ENCODE measurements around the gene MRPL12.

- TF ChIP-seq, protein P1, sequence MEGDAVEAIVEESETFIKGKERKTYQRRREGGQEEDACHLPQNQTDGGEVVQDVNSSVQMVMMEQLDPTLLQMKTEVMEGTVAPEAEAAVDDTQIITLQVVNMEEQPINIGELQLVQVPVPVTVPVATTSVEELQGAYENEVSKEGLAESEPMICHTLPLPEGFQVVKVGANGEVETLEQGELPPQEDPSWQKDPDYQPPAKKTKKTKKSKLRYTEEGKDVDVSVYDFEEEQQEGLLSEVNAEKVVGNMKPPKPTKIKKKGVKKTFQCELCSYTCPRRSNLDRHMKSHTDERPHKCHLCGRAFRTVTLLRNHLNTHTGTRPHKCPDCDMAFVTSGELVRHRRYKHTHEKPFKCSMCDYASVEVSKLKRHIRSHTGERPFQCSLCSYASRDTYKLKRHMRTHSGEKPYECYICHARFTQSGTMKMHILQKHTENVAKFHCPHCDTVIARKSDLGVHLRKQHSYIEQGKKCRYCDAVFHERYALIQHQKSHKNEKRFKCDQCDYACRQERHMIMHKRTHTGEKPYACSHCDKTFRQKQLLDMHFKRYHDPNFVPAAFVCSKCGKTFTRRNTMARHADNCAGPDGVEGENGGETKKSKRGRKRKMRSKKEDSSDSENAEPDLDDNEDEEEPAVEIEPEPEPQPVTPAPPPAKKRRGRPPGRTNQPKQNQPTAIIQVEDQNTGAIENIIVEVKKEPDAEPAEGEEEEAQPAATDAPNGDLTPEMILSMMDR (IDR thresholded peaks at IDR 0.05), result no peak
- TF ChIP-seq EP300 (IDR thresholded peaks at IDR 0.05) (no peak), POLR2A (IDR thresholded peaks at IDR 0.05) (no peak)
These were observed 38.0 kb downstream of the MRPL12 start for GRCh38 chr17:81741049-81741593.

Data from tibial nerve (tissue), 4 donors.